GM23338 (cell line): ENCODE data around the gene VEZT. TPM values are rescaled to one million over a fixed set of nuclear protein-coding genes. Genes with fewer than 3 reads are reported as not detected.

ENCODE experiments used
- ATAC-seq: fragments of 200-7000 bp; cut with Tn5 transposase; 3 replicates; pipeline ENCODE4 v1.9.1; 2020
- DNase-seq: peaks from one replicate; pipeline ENCODE4 v3.0.0-alpha.2; 2015; ENCODE audit warnings: low spot score
- H2AFZ ChIP-seq: fragments of 200-600 bp; sonication (generic); 2 replicates; pipeline ENCODE4 v1.8.0; 2016; ENCODE audit warnings: antibody characterized with exemption, mild to moderate bottlenecking, moderate library complexity
- H3F3A ChIP-seq: fragments of 200-600 bp; sonication (generic); replicated peaks from 2 replicates; pipeline ENCODE4 v1.8.0; 2017; ENCODE audit warnings: antibody characterized with exemption, mixed run types, low read depth
- H3K27ac ChIP-seq: fragments of 200-600 bp; sonication (generic); 2 replicates; pipeline ENCODE4 v1.6.1; 2016; ENCODE audit warnings: low read depth
- H3K27me3 ChIP-seq: fragments of 200-600 bp; sonication (generic); 2 replicates; pipeline ENCODE4 v1.8.0; 2016; ENCODE audit warnings: mild to moderate bottlenecking, mixed run types, moderate library complexity; ENCODE audit not compliant: insufficient read depth
- H3K36me3 ChIP-seq: fragments of 200-600 bp; sonication (generic); 2 replicates; pipeline ENCODE4 v1.8.0; 2016; ENCODE audit warnings: mild to moderate bottlenecking; ENCODE audit not compliant: insufficient read depth
- H3K4me1 ChIP-seq: fragments of 200-600 bp; sonication (generic); 2 replicates; pipeline ENCODE4 v1.8.0; 2016; ENCODE audit warnings: mild to moderate bottlenecking, moderate library complexity; ENCODE audit not compliant: insufficient read depth
- H3K4me2 ChIP-seq: fragments of 200-600 bp; sonication (generic); 2 replicates; pipeline ENCODE4 v1.7.1; 2017; ENCODE audit warnings: mixed run types
- H3K4me3 ChIP-seq: fragments of 200-600 bp; sonication (generic); 2 replicates; pipeline ENCODE4 v1.6.1; 2016; ENCODE audit warnings: mixed run types
- H3K79me2 ChIP-seq: fragments of 200-600 bp; sonication (generic); replicated peaks from 2 replicates; pipeline ENCODE4 v1.8.0; 2017; ENCODE audit warnings: mild to moderate bottlenecking; ENCODE audit not compliant: insufficient read depth
- H3K9me2 ChIP-seq: fragments of 200-600 bp; sonication (generic); 2 replicates; pipeline ENCODE4 v1.8.0; 2017; ENCODE audit not compliant: insufficient read depth
- H4K20me1 ChIP-seq: fragments of 200-600 bp; sonication (generic); replicated peaks from 2 replicates; pipeline ENCODE4 v1.8.0; 2017; ENCODE audit warnings: mild to moderate bottlenecking; ENCODE audit not compliant: insufficient read depth
- H3K27ac Mint-ChIP-seq: 2 replicates; pipeline ENCODE4 v1.8.0; 2020; ENCODE audit warnings: inconsistent platforms, mild to moderate bottlenecking, moderate library complexity, mixed read lengths
- H3K27me3 Mint-ChIP-seq: 3 replicates; pipeline ENCODE4 v1.8.0; 2022; ENCODE audit warnings: low read depth, mild to moderate bottlenecking, moderate library complexity, mixed read lengths, inconsistent platforms; ENCODE audit not compliant: insufficient read depth, poor library complexity
- H3K36me3 Mint-ChIP-seq: 3 replicates; pipeline ENCODE4 v1.8.0; 2021; ENCODE audit warnings: low read depth, mild to moderate bottlenecking, inconsistent platforms, moderate library complexity, mixed read lengths
- H3K4me1 Mint-ChIP-seq: 3 replicates; pipeline ENCODE4 v1.8.0; 2020; ENCODE audit warnings: mild to moderate bottlenecking, inconsistent platforms, mixed read lengths
- H3K4me3 Mint-ChIP-seq: 3 replicates; pipeline ENCODE4 v1.8.0; 2021; ENCODE audit warnings: moderate library complexity, mild to moderate bottlenecking, inconsistent platforms, mixed read lengths
- H3K9me3 Mint-ChIP-seq: 3 replicates; pipeline ENCODE4 v1.8.0; 2020; ENCODE audit warnings: moderate library complexity, mild to moderate bottlenecking, inconsistent platforms, mixed read lengths
- CREB1 ChIP-seq: fragments of 250-450 bp; sonication (Bioruptor Pico); IDR thresholded peaks from 2 replicates; pipeline ENCODE4 v1.5.0; 2020; ENCODE audit warnings: low read depth, mild to moderate bottlenecking, moderate library complexity
- EZH2 ChIP-seq: fragments of 200-600 bp; sonication (generic); IDR thresholded peaks from one replicate; pipeline ENCODE4 v1.8.0; 2017; ENCODE audit warnings: antibody characterized with exemption, mild to moderate bottlenecking, low read depth; ENCODE audit not compliant: unreplicated experiment
- NANOG ChIP-seq: IDR thresholded peaks from 2 replicates; pipeline ENCODE4 v1.6.1; 2016; ENCODE audit warnings: antibody characterized with exemption, borderline replicate concordance
- POLR2AphosphoS5 ChIP-seq: IDR thresholded peaks from 2 replicates; pipeline ENCODE4 v1.6.1; 2016; ENCODE audit warnings: antibody characterized with exemption, low read depth
- STAT1 ChIP-seq: IDR thresholded peaks from one replicate; pipeline ENCODE4 v1.6.1; 2016; ENCODE audit warnings: antibody characterized with exemption; ENCODE audit not compliant: unreplicated experiment
- ZNF114 ChIP-seq: fragments of 250-450 bp; sonication (Bioruptor Pico); IDR thresholded peaks from 2 replicates; pipeline ENCODE4 v1.5.0; 2020; ENCODE audit warnings: mild to moderate bottlenecking, moderate library complexity
- ZNF331 ChIP-seq: fragments of 250-450 bp; sonication (Bioruptor Pico); IDR thresholded peaks from 2 replicates; pipeline ENCODE4 v1.5.0; 2020; ENCODE audit warnings: low read depth, mild to moderate bottlenecking, moderate library complexity
- polyA plus RNA-seq: library from polyadenylated mRNA; unstranded; fragments of >200 nt; fragmentation: Nextera tagmentation; extraction: Ambion mirVana; gene quantifications from 2 replicates; pipeline ENCODE4 v1.2.1, GENCODE V29; 2016
- total RNA-seq: library from RNA; depleted of rRNA; stranded (reverse); fragments of >200 nt; shearing (Covaris generic); gene quantifications from 2 replicates; pipeline ENCODE4 v1.2.3, GENCODE V29; 2014
- TF ChIP-seq, protein P1 (sequence below), 2 experiments: fragments of 200-600 bp in 1 of 2; sonication (generic) in 1 of 2; conservative IDR thresholded peaks; 2 replicates each; pipeline versions ENCODE4 v1.5.1 to v1.6.1; 2016 to 2017; ENCODE audit warnings: antibody characterized with exemption in 2 of 2, low read depth in 2 of 2, mild to moderate bottlenecking in 2 of 2, moderate library complexity in 1 of 2
- TF ChIP-seq, protein P2 (sequence below): IDR thresholded peaks from one replicate; pipeline ENCODE4 v1.6.1; 2018; ENCODE audit warnings: antibody characterized with exemption; ENCODE audit not compliant: unreplicated experiment
- TF ChIP-seq, protein P3 (sequence below): IDR thresholded peaks from 2 replicates; pipeline ENCODE4 v1.6.1; 2016; ENCODE audit warnings: antibody characterized with exemption
- TF ChIP-seq, protein P4 (sequence below): fragments of 250-450 bp; sonication (Bioruptor Pico); IDR thresholded peaks from 2 replicates; pipeline ENCODE4 v1.5.0; 2020; ENCODE audit warnings: mild to moderate bottlenecking, moderate library complexity

VEZT gene
- total and polyA plus RNA-seq, 2 experiments from 2014 or later, result 34.2 to 51.5 TPM

DNA sequence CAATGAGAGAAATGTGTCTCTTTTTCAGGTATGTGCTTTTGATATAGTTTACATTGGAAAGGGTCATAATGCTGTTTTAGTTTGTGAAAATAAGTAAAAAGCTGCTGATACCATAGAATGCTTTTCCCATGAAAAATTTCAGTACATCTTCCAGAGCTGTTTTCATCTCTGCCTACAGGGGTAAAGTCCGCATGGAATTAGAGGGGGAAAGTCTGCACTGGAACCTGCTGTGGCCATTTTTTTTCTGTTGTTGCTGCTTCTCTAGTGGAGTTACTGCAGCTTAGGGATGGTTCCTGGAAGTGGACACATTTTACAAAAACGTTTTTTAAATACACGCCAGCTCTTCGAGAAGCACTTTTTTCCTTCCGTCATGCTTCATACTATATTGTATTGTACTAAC, 81.3 kb downstream of the VEZT start:
- H3F3A ChIP-seq, result no peaks in the 10 kb centered on the region
- ATAC-seq (no peak), DNase-seq (peak; percentile 19)
- Mint-ChIP-seq H3K27me3 (no peaks in the 10 kb centered on the region), H3K36me3 (peaks cover 35% of the 10 kb centered on the region), H3K4me3 (no peak overlapping the region), H3K9me3 (no peaks in the 10 kb centered on the region), H3K4me1 (peaks cover 12% of the 10 kb centered on the region; the same call in 2 of the 3 replicates), H3K27ac (no peak overlapping the region)
- no peaks in the 10 kb centered on the region for H4K20me1 ChIP-seq
- no peak overlapping the region for H3K27ac ChIP-seq
- H3K4me3 ChIP-seq, result no peak overlapping the region
- H3K27me3 ChIP-seq, result no peaks in the 10 kb centered on the region
- H3K36me3 ChIP-seq, result no peaks in the 10 kb centered on the region; the same call in 1 of the 2 replicates
- H3K79me2 ChIP-seq, result no peaks in the 10 kb centered on the region
- H3K9me2 ChIP-seq, result no peaks in the 10 kb centered on the region
- no peak for TF ChIP-seq EZH2
- TF ChIP-seq CREB1 (CRISPR knock-in tag), result no peak
- TF ChIP-seq ZNF331 (CRISPR knock-in tag), result no peak
- TF ChIP-seq, protein P1, sequence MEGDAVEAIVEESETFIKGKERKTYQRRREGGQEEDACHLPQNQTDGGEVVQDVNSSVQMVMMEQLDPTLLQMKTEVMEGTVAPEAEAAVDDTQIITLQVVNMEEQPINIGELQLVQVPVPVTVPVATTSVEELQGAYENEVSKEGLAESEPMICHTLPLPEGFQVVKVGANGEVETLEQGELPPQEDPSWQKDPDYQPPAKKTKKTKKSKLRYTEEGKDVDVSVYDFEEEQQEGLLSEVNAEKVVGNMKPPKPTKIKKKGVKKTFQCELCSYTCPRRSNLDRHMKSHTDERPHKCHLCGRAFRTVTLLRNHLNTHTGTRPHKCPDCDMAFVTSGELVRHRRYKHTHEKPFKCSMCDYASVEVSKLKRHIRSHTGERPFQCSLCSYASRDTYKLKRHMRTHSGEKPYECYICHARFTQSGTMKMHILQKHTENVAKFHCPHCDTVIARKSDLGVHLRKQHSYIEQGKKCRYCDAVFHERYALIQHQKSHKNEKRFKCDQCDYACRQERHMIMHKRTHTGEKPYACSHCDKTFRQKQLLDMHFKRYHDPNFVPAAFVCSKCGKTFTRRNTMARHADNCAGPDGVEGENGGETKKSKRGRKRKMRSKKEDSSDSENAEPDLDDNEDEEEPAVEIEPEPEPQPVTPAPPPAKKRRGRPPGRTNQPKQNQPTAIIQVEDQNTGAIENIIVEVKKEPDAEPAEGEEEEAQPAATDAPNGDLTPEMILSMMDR (conservative IDR thresholded peaks at IDR 0.05; ENCODE audit: low read depth in 2 of 2), result no peak
- TF ChIP-seq, protein P2, sequence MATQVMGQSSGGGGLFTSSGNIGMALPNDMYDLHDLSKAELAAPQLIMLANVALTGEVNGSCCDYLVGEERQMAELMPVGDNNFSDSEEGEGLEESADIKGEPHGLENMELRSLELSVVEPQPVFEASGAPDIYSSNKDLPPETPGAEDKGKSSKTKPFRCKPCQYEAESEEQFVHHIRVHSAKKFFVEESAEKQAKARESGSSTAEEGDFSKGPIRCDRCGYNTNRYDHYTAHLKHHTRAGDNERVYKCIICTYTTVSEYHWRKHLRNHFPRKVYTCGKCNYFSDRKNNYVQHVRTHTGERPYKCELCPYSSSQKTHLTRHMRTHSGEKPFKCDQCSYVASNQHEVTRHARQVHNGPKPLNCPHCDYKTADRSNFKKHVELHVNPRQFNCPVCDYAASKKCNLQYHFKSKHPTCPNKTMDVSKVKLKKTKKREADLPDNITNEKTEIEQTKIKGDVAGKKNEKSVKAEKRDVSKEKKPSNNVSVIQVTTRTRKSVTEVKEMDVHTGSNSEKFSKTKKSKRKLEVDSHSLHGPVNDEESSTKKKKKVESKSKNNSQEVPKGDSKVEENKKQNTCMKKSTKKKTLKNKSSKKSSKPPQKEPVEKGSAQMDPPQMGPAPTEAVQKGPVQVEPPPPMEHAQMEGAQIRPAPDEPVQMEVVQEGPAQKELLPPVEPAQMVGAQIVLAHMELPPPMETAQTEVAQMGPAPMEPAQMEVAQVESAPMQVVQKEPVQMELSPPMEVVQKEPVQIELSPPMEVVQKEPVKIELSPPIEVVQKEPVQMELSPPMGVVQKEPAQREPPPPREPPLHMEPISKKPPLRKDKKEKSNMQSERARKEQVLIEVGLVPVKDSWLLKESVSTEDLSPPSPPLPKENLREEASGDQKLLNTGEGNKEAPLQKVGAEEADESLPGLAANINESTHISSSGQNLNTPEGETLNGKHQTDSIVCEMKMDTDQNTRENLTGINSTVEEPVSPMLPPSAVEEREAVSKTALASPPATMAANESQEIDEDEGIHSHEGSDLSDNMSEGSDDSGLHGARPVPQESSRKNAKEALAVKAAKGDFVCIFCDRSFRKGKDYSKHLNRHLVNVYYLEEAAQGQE, result no peak
- no peak for TF ChIP-seq NANOG
- TF ChIP-seq, protein P3, sequence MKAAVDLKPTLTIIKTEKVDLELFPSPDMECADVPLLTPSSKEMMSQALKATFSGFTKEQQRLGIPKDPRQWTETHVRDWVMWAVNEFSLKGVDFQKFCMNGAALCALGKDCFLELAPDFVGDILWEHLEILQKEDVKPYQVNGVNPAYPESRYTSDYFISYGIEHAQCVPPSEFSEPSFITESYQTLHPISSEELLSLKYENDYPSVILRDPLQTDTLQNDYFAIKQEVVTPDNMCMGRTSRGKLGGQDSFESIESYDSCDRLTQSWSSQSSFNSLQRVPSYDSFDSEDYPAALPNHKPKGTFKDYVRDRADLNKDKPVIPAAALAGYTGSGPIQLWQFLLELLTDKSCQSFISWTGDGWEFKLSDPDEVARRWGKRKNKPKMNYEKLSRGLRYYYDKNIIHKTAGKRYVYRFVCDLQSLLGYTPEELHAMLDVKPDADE, result no peak
- TF ChIP-seq, protein P4, sequence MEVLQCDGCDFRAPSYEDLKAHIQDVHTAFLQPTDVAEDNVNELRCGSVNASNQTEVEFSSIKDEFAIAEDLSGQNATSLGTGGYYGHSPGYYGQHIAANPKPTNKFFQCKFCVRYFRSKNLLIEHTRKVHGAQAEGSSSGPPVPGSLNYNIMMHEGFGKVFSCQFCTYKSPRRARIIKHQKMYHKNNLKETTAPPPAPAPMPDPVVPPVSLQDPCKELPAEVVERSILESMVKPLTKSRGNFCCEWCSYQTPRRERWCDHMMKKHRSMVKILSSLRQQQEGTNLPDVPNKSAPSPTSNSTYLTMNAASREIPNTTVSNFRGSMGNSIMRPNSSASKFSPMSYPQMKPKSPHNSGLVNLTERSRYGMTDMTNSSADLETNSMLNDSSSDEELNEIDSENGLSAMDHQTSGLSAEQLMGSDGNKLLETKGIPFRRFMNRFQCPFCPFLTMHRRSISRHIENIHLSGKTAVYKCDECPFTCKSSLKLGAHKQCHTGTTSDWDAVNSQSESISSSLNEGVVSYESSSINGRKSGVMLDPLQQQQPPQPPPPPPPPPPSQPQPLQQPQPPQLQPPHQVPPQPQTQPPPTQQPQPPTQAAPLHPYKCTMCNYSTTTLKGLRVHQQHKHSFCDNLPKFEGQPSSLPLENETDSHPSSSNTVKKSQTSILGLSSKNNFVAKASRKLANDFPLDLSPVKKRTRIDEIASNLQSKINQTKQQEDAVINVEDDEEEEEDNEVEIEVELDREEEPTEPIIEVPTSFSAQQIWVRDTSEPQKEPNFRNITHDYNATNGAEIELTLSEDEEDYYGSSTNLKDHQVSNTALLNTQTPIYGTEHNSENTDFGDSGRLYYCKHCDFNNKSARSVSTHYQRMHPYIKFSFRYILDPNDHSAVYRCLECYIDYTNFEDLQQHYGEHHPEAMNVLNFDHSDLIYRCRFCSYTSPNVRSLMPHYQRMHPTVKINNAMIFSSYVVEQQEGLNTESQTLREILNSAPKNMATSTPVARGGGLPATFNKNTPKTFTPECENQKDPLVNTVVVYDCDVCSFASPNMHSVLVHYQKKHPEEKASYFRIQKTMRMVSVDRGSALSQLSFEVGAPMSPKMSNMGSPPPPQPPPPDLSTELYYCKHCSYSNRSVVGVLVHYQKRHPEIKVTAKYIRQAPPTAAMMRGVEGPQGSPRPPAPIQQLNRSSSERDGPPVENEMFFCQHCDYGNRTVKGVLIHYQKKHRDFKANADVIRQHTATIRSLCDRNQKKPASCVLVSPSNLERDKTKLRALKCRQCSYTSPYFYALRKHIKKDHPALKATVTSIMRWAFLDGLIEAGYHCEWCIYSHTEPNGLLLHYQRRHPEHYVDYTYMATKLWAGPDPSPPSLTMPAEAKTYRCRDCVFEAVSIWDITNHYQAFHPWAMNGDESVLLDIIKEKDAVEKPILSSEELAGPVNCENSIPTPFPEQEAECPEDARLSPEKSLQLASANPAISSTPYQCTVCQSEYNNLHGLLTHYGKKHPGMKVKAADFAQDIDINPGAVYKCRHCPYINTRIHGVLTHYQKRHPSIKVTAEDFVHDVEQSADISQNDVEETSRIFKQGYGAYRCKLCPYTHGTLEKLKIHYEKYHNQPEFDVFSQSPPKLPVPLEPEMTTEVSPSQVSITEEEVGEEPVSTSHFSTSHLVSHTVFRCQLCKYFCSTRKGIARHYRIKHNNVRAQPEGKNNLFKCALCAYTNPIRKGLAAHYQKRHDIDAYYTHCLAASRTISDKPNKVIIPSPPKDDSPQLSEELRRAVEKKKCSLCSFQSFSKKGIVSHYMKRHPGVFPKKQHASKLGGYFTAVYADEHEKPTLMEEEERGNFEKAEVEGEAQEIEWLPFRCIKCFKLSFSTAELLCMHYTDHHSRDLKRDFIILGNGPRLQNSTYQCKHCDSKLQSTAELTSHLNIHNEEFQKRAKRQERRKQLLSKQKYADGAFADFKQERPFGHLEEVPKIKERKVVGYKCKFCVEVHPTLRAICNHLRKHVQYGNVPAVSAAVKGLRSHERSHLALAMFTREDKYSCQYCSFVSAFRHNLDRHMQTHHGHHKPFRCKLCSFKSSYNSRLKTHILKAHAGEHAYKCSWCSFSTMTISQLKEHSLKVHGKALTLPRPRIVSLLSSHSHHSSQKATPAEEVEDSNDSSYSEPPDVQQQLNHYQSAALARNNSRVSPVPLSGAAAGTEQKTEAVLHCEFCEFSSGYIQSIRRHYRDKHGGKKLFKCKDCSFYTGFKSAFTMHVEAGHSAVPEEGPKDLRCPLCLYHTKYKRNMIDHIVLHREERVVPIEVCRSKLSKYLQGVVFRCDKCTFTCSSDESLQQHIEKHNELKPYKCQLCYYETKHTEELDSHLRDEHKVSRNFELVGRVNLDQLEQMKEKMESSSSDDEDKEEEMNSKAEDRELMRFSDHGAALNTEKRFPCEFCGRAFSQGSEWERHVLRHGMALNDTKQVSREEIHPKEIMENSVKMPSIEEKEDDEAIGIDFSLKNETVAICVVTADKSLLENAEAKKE, result no peak
- TF ChIP-seq POLR2AphosphoS5, result no peak
- TF ChIP-seq STAT1, result no peak
- no peak for TF ChIP-seq ZNF114 (CRISPR knock-in tag)
- no peak overlapping the region for H2AFZ ChIP-seq
- H3K4me2 ChIP-seq, result no peak overlapping the region
- H3K4me1 ChIP-seq, result no peaks in the 10 kb centered on the region
